GM12872 (cell line): ENCODE measurements around the gene DNAJA3.

Experiments used
- TF ChIP-seq, protein P1 (sequence below): IDR thresholded peaks from 3 replicates; pipeline ENCODE4 v1.5.1; 2011; ENCODE audit warnings: low read depth, mild to moderate bottlenecking, low read length, moderate library complexity; ENCODE audit not compliant: insufficient read depth

Gene DNAJA3

DNA sequence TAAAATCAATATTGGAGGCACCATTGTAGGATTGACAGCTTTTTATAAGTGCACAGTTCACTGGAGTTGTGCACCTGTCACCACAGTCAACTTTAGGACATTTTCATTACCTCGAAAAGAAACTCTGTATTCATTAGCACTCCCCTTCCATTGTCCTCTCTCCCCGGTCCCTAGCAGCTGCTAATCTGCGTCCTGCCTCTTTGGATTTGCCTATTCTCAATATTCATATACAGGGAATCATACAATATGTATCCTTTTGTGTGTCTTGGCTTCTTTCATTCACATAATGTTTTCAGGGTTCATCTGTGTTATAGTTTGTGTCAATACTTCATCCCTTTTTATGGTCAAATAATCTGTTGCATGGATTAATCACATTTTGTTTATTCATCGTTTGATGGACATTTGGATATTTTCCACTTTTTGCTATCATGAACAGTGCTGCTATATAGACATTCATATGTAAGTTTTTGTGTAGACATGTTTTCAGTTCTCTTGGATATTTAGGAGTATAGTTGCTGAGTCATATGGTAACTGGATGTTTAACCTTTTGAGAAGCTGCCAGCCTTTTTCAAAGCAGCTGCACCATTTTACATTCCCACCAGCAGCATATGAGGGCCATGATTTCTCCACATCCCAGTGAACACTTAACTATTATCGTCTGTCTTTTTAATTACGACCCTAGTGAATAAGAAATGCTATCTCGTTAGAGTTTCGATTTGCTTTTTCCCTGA is 9.8 kb downstream of the DNAJA3 start:
- TF ChIP-seq, protein P1, sequence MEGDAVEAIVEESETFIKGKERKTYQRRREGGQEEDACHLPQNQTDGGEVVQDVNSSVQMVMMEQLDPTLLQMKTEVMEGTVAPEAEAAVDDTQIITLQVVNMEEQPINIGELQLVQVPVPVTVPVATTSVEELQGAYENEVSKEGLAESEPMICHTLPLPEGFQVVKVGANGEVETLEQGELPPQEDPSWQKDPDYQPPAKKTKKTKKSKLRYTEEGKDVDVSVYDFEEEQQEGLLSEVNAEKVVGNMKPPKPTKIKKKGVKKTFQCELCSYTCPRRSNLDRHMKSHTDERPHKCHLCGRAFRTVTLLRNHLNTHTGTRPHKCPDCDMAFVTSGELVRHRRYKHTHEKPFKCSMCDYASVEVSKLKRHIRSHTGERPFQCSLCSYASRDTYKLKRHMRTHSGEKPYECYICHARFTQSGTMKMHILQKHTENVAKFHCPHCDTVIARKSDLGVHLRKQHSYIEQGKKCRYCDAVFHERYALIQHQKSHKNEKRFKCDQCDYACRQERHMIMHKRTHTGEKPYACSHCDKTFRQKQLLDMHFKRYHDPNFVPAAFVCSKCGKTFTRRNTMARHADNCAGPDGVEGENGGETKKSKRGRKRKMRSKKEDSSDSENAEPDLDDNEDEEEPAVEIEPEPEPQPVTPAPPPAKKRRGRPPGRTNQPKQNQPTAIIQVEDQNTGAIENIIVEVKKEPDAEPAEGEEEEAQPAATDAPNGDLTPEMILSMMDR, result no peak

DNA sequence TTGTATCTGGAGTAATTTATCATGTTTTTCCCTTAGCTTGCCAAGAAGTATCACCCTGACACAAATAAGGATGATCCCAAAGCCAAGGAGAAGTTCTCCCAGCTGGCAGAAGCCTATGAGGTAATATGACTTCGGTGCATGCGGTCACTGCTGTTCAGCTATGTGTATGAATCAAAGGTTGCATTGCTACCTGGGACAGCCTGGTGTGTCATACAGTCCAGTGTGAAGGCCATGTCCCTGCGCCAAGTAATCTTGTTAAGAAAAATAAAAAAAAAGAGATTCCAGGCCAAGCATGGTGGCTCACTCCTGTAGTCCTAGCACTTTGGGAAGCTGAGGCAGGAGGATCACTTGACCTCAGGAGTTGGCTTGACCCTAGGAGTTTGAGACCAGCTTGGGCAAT is 11.7 kb downstream of the DNAJA3 start:
- TF ChIP-seq, protein P1, result no peak

DNA sequence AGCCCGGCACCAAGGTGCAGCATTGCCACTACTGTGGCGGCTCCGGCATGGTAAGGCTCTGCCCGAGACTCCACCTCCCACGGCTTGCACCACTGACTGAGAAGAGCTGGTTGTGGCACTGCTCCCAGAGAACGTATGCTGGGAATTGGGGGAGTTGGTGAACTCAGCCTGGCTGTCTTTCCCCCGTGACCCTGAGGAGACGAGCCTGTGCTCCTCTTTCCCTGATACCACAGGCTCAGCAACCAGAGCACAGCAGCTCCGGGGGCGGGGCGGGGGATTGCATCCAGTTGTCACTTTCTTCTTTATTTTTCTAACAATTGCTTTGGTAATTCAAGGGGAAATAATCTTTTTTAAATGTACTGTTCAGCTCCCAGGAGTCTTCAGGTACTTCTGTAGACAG is 16.7 kb downstream of the DNAJA3 start:
- TF ChIP-seq, protein P1, result no peak

DNA sequence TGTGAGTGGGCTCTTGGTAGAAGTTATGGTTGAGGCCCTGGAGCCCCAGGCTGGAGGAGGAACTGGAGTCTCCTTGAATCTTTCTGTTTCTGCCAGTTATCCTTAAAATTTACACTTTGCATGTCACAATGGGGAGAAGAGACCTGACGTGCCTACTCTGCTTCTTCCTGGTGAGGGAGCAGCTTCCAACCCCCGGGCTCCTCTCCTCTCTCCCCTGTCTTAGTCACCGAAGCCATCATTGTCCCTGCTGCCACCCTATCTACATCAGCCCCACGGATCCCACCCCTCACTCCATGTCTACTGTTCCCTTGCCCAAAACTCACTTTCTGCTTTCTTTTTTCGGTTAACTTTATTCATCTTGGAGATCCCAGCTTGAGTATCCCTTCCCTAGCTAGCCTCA is 17.6 kb downstream of the DNAJA3 start:
- TF ChIP-seq, protein P1, result no peak

DNA sequence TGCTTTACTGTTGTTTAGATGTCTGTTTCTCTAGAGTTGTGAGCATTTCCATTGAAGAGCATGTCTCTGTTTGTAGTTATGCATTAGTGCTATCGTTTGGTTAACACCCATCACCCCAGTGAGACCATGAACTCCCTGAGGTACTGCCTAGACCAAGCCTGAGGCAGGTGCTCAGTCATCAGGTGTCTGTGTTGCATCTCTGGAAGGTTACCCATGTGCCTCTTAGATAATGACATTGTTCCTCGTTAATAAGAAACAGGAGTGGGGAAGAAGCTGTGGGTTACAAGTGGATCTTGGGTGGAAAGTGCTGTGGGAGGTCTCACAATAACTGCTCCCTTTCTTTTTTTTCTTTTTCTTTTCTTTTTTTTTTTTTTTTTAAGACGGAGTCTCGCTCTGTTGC is 18.3 kb downstream of the DNAJA3 start:
- TF ChIP-seq, protein P1, result no peak

DNA sequence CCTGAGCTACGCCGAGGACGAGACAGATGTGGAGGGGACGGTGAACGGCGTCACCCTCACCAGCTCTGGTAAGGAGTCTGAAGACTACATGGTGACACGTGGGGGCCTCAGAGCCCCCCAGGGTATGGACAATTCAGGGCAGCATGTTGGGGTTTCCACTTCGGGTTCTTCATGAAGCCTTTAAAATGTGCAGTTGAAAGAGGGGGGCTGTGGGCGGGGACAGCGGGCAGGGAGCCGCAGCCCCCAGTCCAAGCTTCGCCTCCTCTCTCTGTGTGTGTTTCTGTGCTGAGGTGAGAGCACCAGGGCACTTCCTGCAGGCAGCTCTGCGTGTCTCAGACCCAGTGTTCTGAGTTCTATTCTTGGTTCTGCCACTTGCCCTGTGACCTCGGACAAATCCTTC is 24.8 kb downstream of the DNAJA3 start:
- TF ChIP-seq, protein P1, result no peak

DNA sequence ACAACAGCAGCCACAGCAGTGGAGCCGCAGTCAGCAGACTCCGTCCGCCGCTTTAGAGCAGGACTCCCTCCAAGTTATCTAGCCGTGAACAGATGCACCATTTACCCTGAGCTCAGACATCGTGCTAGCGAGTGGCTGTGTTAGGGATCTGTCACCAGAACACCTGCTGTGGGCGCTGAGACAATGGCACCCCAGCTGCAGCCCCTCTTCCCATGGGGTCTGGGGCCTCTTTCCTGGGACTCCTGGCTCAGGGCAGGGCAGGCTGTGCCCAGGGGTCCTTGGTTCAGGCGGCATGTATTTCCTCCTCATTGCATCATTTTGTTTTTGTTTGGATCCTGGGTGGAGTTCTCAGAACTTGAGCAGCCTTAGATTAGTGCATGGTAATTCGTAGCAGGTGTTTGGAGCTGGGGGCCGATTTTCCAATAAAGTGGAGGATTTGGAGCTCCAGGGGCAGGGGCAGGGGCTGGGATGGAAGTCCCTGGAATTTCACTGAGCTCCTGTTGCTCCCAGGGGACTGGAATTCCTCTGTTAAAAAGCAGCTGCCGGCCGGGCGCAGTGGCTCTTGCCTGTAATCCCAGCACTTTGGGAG is 25.4 kb downstream of the DNAJA3 start:
- TF ChIP-seq, protein P1, result no peak
